Mesothelial cell of epicardium (in vitro differentiated cells): ENCODE results near the gene TMEM232. TPM values are rescaled to one million over a fixed set of nuclear protein-coding genes. Genes with fewer than 3 reads are reported as not detected.
"Not testable (repeated sequence)": the region's sequence is repeated elsewhere in the genome, so short reads cannot be mapped to it uniquely, and the experiment has no call there.

ENCODE experiments used
- DNase-seq, 2 experiments: peaks; one replicate each; pipeline ENCODE4 v3.0.0; 2021; ENCODE audit warnings: low spot score in 2 of 2; ENCODE audit not compliant: unreplicated experiment in 2 of 2
- H3K27ac Mint-ChIP-seq: 2 replicates; pipeline ENCODE4 v1.8.0; 2021; ENCODE audit warnings: mixed read lengths
- H3K27me3 Mint-ChIP-seq: 2 replicates; pipeline ENCODE4 v1.8.0; 2021; ENCODE audit warnings: low read depth, mixed read lengths
- H3K36me3 Mint-ChIP-seq: 2 replicates; pipeline ENCODE4 v1.8.0; 2021; ENCODE audit warnings: mixed read lengths
- H3K4me1 Mint-ChIP-seq: 2 replicates; pipeline ENCODE4 v1.8.0; 2021; ENCODE audit warnings: mixed read lengths
- H3K4me3 Mint-ChIP-seq: 2 replicates; pipeline ENCODE4 v1.8.0; 2021; ENCODE audit warnings: mild to moderate bottlenecking, moderate library complexity, mixed read lengths
- H3K9me3 Mint-ChIP-seq: 2 replicates; pipeline ENCODE4 v1.8.0; 2021; ENCODE audit warnings: mixed read lengths
- CTCF ChIP-seq: fragments of 200-600 bp; sonication (generic); IDR thresholded peaks from one replicate; pipeline ENCODE4 v1.5.0; 2021; ENCODE audit warnings: antibody characterized with exemption; ENCODE audit not compliant: unreplicated experiment
- total RNA-seq: library from RNA; stranded (reverse); gene quantifications from 3 replicates; pipeline ENCODE4 v1.2.1, GENCODE V29; 2021

The TMEM232 gene
- total RNA-seq, 1 donor from 2014 or later, result 6.5 TPM

GRCh38 chr5:110681953-110682352, 44.5 kb downstream of the TMEM232 start:
- no peaks in the 10 kb centered on the region for H3K4me1 Mint-ChIP-seq
- DNase-seq, result no peak
- H3K27ac Mint-ChIP-seq, result no peak overlapping the region
- TF ChIP-seq CTCF, result no peak
- no peak overlapping the region for H3K4me3 Mint-ChIP-seq
- no peaks in the 10 kb centered on the region for H3K36me3 Mint-ChIP-seq
- H3K9me3 Mint-ChIP-seq, result no peaks in the 10 kb centered on the region
- peaks cover 4% of the 10 kb centered on the region for H3K27me3 Mint-ChIP-seq

- Mint-ChIP-seq H3K4me1 (no peaks in the 10 kb centered on the region), H3K9me3 (no peaks in the 10 kb centered on the region), H3K4me3 (no peak overlapping the region), H3K27me3 (peaks cover 4% of the 10 kb centered on the region), H3K27ac (no peak overlapping the region), H3K36me3 (no peaks in the 10 kb centered on the region)
- DNase-seq, result no peak
- no peak for TF ChIP-seq CTCF
Observed at GRCh38 chr5:110681109-110681508, 45.4 kb downstream of the TMEM232 start.

- not testable (repeated sequence) for H3K9me3 Mint-ChIP-seq, H3K27ac Mint-ChIP-seq, H3K4me1 Mint-ChIP-seq, DNase-seq, H3K36me3 Mint-ChIP-seq, H3K4me3 Mint-ChIP-seq, H3K27me3 Mint-ChIP-seq
Observed at GRCh38 chr5:110676554-110676953, 49.9 kb downstream of the TMEM232 start.

GRCh38 chr5:110665184-110665726, 61.2 kb downstream of the TMEM232 start:
- H3K4me1 Mint-ChIP-seq, result no peaks in the 10 kb centered on the region
- no peaks in the 10 kb centered on the region for H3K9me3 Mint-ChIP-seq
- H3K4me3 Mint-ChIP-seq, result no peak overlapping the region
- peaks cover 12% of the 10 kb centered on the region for H3K27me3 Mint-ChIP-seq
- H3K27ac Mint-ChIP-seq, result no peak overlapping the region
- no peak for TF ChIP-seq CTCF
- no peaks in the 10 kb centered on the region for H3K36me3 Mint-ChIP-seq
- no peak for DNase-seq

GRCh38 chr5:110663525-110663924, 62.9 kb downstream of the TMEM232 start:
- Mint-ChIP-seq H3K27ac (no peak overlapping the region), H3K36me3 (no peaks in the 10 kb centered on the region), H3K4me3 (no peak overlapping the region), H3K27me3 (peaks cover 4% of the 10 kb centered on the region), H3K9me3 (no peaks in the 10 kb centered on the region), H3K4me1 (no peaks in the 10 kb centered on the region)
- TF ChIP-seq CTCF, result no peak
- no peak for DNase-seq

GRCh38 chr5:110658006-110658405, 68.5 kb downstream of the TMEM232 start:
- no peak for TF ChIP-seq CTCF

More at GRCh38 chr5:110658006-110658405, 68.5 kb downstream of the TMEM232 start:
- no peak overlapping the region for H3K4me3 Mint-ChIP-seq
- no peaks in the 10 kb centered on the region for H3K4me1 Mint-ChIP-seq
- no peak overlapping the region for H3K27ac Mint-ChIP-seq
- peaks cover 7% of the 10 kb centered on the region for H3K9me3 Mint-ChIP-seq
- no peak for DNase-seq
- no peaks in the 10 kb centered on the region for H3K36me3 Mint-ChIP-seq
- no peaks in the 10 kb centered on the region for H3K27me3 Mint-ChIP-seq
